Right kidney (tissue), 1 donor: ENCODE data around the gene CRTC3.

Experiments
- DNase-seq: peaks from one replicate; pipeline ENCODE4 v3.0.0-alpha.2; 2016

CRTC3 gene

GRCh38 chr15:90562669-90563068 lies 32.9 kb downstream of the CRTC3 start:
- DNase-seq = no peak

- no peak for DNase-seq
These were observed 33.7 kb downstream of the CRTC3 start for GRCh38 chr15:90563463-90563862.

- DNase-seq = no peak
These were observed 34.3 kb downstream of the CRTC3 start for GRCh38 chr15:90564051-90564450.

GRCh38 chr15:90564590-90564989 lies 34.9 kb downstream of the CRTC3 start:
- DNase-seq = no peak

- no peak for DNase-seq
These were observed 36.1 kb downstream of the CRTC3 start for GRCh38 chr15:90565866-90566265.

- no peak for DNase-seq
These were observed 40.9 kb downstream of the CRTC3 start for GRCh38 chr15:90570643-90571042.

- DNase-seq = no peak
These were observed 41.4 kb downstream of the CRTC3 start for GRCh38 chr15:90571063-90571541.

GRCh38 chr15:90572893-90573292 lies 43.2 kb downstream of the CRTC3 start:
- DNase-seq = no peak

GRCh38 chr15:90576711-90577389 lies 47.1 kb downstream of the CRTC3 start:
- DNase-seq = no peak

- no peak for DNase-seq
These were observed 49.5 kb downstream of the CRTC3 start for GRCh38 chr15:90579213-90579612.

GRCh38 chr15:90580099-90580498 lies 50.4 kb downstream of the CRTC3 start:
- DNase-seq = no peak

- DNase-seq = no peak
These were observed 50.8 kb downstream of the CRTC3 start for GRCh38 chr15:90580541-90580940.

- no peak for DNase-seq
These were observed 51.2 kb downstream of the CRTC3 start for GRCh38 chr15:90580946-90581345.

GRCh38 chr15:90581771-90582352 lies 52.1 kb downstream of the CRTC3 start:
- no peak for DNase-seq

GRCh38 chr15:90582553-90582952 lies 52.8 kb downstream of the CRTC3 start:
- no peak for DNase-seq

- DNase-seq = no peak
These were observed 53.9 kb downstream of the CRTC3 start for GRCh38 chr15:90583471-90584252.

- no peak for DNase-seq
These were observed 55.1 kb downstream of the CRTC3 start for GRCh38 chr15:90584841-90585240.

- DNase-seq = no peak
These were observed 56.1 kb downstream of the CRTC3 start for GRCh38 chr15:90585863-90586262.

- no peak for DNase-seq
These were observed 57.2 kb downstream of the CRTC3 start for GRCh38 chr15:90586948-90587347.

- no peak for DNase-seq
These were observed 58.7 kb downstream of the CRTC3 start for GRCh38 chr15:90588427-90588826.

- DNase-seq = no peak
These were observed 61.8 kb downstream of the CRTC3 start for GRCh38 chr15:90591524-90591923.

- DNase-seq = no peak
These were observed 62.6 kb downstream of the CRTC3 start for GRCh38 chr15:90592131-90592881.
